Right lobe of liver (tissue), 4 donors: Measurements from ENCODE around the gene SORL1-AS1.

ENCODE experiments used
- POLR2A ChIP-seq: fragments of 450-650 bp; IDR thresholded peaks from one replicate; pipeline ENCODE4 v1.6.1; 2017; ENCODE audit warnings: antibody characterized with exemption, mild to moderate bottlenecking
- TF ChIP-seq, protein P1 (sequence below), 4 donors: fragments of 200-600 bp in 3 of 4; fragments of 450-650 bp in 1 of 4; IDR thresholded peaks; one replicate each; pipeline versions ENCODE4 v1.5.1 to v1.8.0; 2016 to 2022; ENCODE audit warnings: antibody characterized with exemption in 4 of 4, mild to moderate bottlenecking in 2 of 4
- donor health status: DM: no; HTN: no; CAD: no.
- donor health status: DM: no; HTN: no; CAD: no.
- donor health status: DM: no; HTN: yes; CAD: no.

DNA sequence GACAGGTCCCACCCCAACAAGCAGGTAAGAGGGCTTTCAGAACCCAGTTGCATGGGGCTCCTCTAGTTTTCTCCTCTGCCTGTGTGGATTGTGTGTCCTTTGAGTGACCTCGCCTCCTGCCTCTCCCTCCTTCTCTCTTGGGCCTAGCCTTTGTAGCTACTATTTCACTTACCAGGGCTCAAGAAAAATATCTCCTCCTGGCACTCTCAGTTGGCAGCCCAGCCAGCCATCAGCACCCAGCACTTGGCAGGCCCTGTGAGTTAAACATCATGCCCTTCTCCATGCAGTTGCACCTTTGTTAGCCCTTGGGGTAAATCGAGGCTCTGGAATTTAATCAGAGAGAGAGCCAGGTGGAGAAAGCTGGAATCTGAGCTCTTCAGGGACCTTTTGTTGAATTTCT, 35.4 kb upstream of the SORL1-AS1 start:
- TF ChIP-seq, protein P1, sequence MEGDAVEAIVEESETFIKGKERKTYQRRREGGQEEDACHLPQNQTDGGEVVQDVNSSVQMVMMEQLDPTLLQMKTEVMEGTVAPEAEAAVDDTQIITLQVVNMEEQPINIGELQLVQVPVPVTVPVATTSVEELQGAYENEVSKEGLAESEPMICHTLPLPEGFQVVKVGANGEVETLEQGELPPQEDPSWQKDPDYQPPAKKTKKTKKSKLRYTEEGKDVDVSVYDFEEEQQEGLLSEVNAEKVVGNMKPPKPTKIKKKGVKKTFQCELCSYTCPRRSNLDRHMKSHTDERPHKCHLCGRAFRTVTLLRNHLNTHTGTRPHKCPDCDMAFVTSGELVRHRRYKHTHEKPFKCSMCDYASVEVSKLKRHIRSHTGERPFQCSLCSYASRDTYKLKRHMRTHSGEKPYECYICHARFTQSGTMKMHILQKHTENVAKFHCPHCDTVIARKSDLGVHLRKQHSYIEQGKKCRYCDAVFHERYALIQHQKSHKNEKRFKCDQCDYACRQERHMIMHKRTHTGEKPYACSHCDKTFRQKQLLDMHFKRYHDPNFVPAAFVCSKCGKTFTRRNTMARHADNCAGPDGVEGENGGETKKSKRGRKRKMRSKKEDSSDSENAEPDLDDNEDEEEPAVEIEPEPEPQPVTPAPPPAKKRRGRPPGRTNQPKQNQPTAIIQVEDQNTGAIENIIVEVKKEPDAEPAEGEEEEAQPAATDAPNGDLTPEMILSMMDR (IDR thresholded peaks at IDR 0.05), result no peak
- no peak for TF ChIP-seq POLR2A
